SK-N-MC (cell line): ENCODE data around the gene PIF1.

Experiments
- EZH2 ChIP-seq: fragments of 200-600 bp; sonication (generic); IDR thresholded peaks from one replicate; pipeline ENCODE4 v1.6.1; 2017; ENCODE audit warnings: antibody characterized with exemption
- POLR2AphosphoS5 ChIP-seq: IDR thresholded peaks from 2 replicates; pipeline ENCODE4 v1.6.1; 2012; ENCODE audit warnings: mild to moderate bottlenecking, low read depth, low read length, borderline replicate concordance

DNA sequence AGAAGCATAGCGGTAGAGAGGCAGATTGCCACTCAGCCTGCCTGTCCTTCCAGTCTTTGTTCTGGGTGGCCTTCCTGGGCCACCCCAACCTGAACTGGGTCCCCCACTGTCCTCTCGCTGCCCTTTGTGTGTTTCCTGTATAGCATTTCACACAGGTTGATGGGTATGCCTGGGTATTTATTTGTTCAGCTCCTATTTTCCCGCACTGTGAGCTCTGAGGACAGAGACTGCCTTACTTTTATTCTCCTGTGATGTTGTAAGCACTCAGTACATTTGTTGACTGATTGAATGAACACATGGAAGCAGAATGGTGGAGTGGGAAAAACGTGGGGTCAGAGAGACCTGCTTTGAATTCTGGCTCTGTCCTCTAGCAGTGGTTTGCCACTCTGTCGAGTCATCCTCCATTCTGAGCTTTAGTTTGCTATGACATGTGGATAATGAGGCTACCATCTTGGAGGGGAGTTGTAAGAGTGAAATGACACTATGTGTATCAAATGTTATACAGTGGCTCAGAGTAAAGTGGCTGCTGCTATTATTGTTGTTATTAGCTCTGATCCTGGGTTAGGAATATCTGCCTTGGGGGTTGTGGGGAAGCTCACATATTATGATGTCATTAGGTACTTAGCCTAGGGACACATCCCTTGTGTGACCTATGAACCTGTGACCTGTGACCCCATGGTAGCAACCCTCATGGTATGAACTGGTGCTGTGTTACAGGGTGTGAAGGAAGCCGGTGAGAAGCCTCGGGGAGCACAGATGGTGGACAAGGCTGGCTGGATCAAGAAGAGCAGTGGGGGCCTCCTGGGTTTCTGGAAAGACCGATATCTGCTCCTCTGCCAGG, 22.6 kb upstream of the PIF1 start:
- TF ChIP-seq POLR2AphosphoS5 (no peak), EZH2 (no peak)
